CD8-positive, alpha-beta memory T cell (primary cell): ENCODE data around the gene RFFL. TPM values are rescaled to one million over a fixed set of nuclear protein-coding genes. Genes with fewer than 3 reads are reported as not detected.

Experiments used
- CTCF ChIA-PET: fragments of 350-600 bp; sonication (Branson Sonifier 250); formaldehyde crosslinking; loops from one replicate; lab custom pipeline; 2021; ENCODE audit warnings: antibody characterized with exemption; lab: Charles Lee
- POLR2A ChIA-PET: fragments of 350-600 bp; sonication (Branson Sonifier 250); formaldehyde crosslinking; loops from one replicate; lab custom pipeline; 2021; ENCODE audit warnings: antibody characterized with exemption; lab: Charles Lee
- DNase-seq, 5 donors: peaks; one replicate each; pipeline versions ENCODE4 v3.0.0 to v3.0.0-alpha.2; 2020 to 2022; ENCODE audit warnings: mixed read lengths in 1 of 5
- H3K27ac ChIP-seq: one replicate; pipeline ENCODE4 v1.7.0; 2013; ENCODE audit warnings: low read depth, mild to moderate bottlenecking, low read length, moderate library complexity
- H3K27me3 ChIP-seq: 2 replicates; pipeline ENCODE4 v1.7.0; 2013; ENCODE audit warnings: low read length, mild to moderate bottlenecking; ENCODE audit not compliant: insufficient read depth, poor library complexity, severe bottlenecking
- H3K36me3 ChIP-seq: 2 replicates; pipeline ENCODE4 v1.7.0; 2013; ENCODE audit warnings: mild to moderate bottlenecking, low read length, moderate library complexity; ENCODE audit not compliant: insufficient read depth
- H3K4me1 ChIP-seq: 2 replicates; pipeline ENCODE4 v1.7.0; 2013; ENCODE audit warnings: mild to moderate bottlenecking, low read length, moderate library complexity; ENCODE audit not compliant: insufficient read depth
- H3K4me3 ChIP-seq: 2 replicates; pipeline ENCODE4 v1.7.0; 2013; ENCODE audit warnings: mild to moderate bottlenecking, low read length
- H3K9me3 ChIP-seq: 2 replicates; pipeline ENCODE4 v1.7.0; 2013; ENCODE audit warnings: mild to moderate bottlenecking, low read length
- H3K27ac Mint-ChIP-seq, 8 donors: one replicate each; pipeline ENCODE4 v1.8.0; 2020 to 2021; ENCODE audit warnings: mixed read lengths in 8 of 8, mild to moderate bottlenecking in 6 of 8, inconsistent platforms in 3 of 8, moderate library complexity in 3 of 8
- H3K27me3 Mint-ChIP-seq, 2 donors: one replicate each; pipeline ENCODE4 v1.8.0; 2020 to 2021; ENCODE audit warnings: mixed read lengths in 2 of 2, mild to moderate bottlenecking in 1 of 2, moderate library complexity in 1 of 2
- H3K36me3 Mint-ChIP-seq, 3 donors: one replicate each; pipeline ENCODE4 v1.8.0; 2020 to 2021; ENCODE audit warnings: mixed read lengths in 3 of 3, inconsistent platforms in 1 of 3, mild to moderate bottlenecking in 1 of 3
- H3K4me1 Mint-ChIP-seq, 3 donors: one replicate each; pipeline ENCODE4 v1.8.0; 2020 to 2021; ENCODE audit warnings: mixed read lengths in 3 of 3, inconsistent platforms in 1 of 3, mild to moderate bottlenecking in 1 of 3
- H3K4me3 Mint-ChIP-seq, 7 donors: one replicate each; pipeline ENCODE4 v1.8.0; 2020 to 2021; ENCODE audit warnings: mixed read lengths in 7 of 7, mild to moderate bottlenecking in 6 of 7, moderate library complexity in 4 of 7, inconsistent platforms in 2 of 7
- H3K9me3 Mint-ChIP-seq, 5 donors: one replicate each; pipeline ENCODE4 v1.8.0; 2020 to 2022; ENCODE audit warnings: mixed read lengths in 5 of 5, mild to moderate bottlenecking in 3 of 5, moderate library complexity in 2 of 5, inconsistent platforms in 1 of 5
- polyA plus RNA-seq: library from polyadenylated mRNA; unstranded; fragments of 300-500 nt; fragmentation: Illumina TruSeq; gene quantifications from one replicate; pipeline ENCODE4 v1.2.3, GENCODE V29; 2021
- total RNA-seq, 2 experiments: library from RNA; stranded (reverse); gene quantifications; one replicate each; pipeline ENCODE4 v1.2.3, GENCODE V29; 2021

The RFFL gene
- total and polyA plus RNA-seq, 3 experiments from 2014 or later = 30.2 to 43.6 (median 33.1) TPM

DNA sequence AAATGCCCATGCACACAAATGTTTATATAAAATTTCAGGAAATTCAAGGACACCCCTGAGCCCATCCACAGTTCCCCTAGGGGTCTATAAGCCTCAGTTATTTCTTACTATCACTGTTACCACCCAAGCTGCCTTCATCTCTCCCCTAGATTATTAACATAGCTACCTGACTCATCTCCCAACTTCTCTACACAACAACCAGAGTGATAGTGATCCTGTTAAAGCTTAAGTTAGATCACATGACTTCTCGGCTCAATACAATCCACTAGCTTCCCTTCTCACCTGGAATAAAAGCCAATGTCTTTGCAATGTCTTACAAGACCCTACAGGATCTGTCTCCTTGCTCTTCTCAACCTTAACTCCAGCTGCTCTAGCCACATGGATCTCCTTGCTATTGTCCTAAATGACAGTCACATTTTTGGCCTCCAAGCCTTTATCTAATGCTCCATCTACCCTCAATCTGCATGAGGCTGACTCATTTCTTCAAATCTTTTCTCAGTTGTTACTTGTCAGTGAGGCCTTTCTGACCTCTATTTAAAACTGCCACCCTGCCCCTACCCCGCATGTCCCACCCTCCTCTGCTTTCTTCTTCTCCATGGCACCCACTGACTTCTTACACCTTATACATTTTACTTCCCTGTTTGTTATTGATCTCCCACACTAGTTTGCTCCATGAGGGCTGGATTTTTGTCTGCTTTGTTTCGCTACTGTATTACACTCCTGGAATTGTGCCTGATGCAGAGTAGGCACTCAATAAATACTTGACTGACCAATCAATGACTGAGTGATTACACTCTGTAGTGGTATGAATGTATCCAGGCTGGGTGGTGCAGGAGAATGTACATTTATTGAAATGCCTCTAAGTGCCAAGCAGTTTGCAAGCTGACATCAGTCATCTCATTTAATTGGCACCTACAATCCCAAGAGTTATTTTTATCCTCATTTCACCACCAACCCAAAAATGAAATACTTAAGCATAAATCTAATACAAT lies 88.4 kb downstream of the RFFL start:
- ChIA-PET CTCF (interaction anchor here (0.9 to 1.8 kb wide), 4 partner anchors 22 to 115 kb away, joined by 3 to 5 read pairs (median 3); partner anchors contain the start of gene RFFL), POLR2A (no interaction called here)
- DNase-seq = no peak
- no peak overlapping the region for H3K27ac ChIP-seq
- Mint-ChIP-seq H3K36me3 (peaks cover 0 to 5% (median 4%) of the 10 kb centered on the region in 3 donors), H3K4me1 (peaks cover 11 to 12% (median 11%) of the 10 kb centered on the region in 3 donors), H3K27me3 (no peaks in the 10 kb centered on the region), H3K27ac (no peak overlapping the region), H3K9me3 (no peaks in the 10 kb centered on the region), H3K4me3 (no peak overlapping the region)
- H3K4me3 ChIP-seq = no peak overlapping the region
- H3K4me1 ChIP-seq = peaks cover 7% of the 10 kb centered on the region
- no peaks in the 10 kb centered on the region for H3K36me3 ChIP-seq
- no peaks in the 10 kb centered on the region for H3K27me3 ChIP-seq
- no peaks in the 10 kb centered on the region for H3K9me3 ChIP-seq

DNA sequence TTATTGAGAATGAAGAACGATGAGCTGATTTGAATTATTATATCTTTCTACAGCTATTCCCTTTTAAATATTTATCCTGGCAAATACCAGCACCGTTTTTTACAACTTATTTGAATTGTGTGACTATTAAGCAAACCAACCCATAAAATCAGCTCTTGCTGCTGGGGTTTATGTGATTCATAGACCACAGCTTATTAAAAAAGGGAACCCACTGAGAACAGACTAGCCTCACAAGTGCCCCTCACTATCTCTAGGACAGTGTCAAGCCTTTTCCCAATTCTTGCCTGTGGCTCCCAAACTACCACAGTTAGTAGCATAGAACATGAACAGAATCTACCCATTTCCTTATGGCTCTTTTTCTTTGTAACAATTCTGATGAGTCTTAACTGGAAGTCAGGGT lies 89.3 kb downstream of the RFFL start:
- peaks cover 0 to 8% (median 5%) of the 10 kb centered on the region in 3 donors for H3K36me3 Mint-ChIP-seq
- Histone ChIP-seq H3K4me1 (no peaks in the 10 kb centered on the region), H3K27me3 (no peaks in the 10 kb centered on the region), H3K27ac (no peak overlapping the region), H3K4me3 (no peak overlapping the region), H3K9me3 (no peaks in the 10 kb centered on the region), H3K36me3 (no peaks in the 10 kb centered on the region)
- ChIA-PET CTCF (interaction anchor here (0.9 to 1.8 kb wide), 4 partner anchors 23 to 116 kb away, joined by 3 to 5 read pairs (median 3); partner anchors contain the start of gene RFFL), POLR2A (interaction anchor here (0.5 kb wide), 1 partner anchor 556 kb away, joined by 10 read pairs; no protein-coding TSS in a partner anchor)
- no peak overlapping the region for H3K27ac Mint-ChIP-seq
- H3K4me3 Mint-ChIP-seq = no peak overlapping the region
- H3K9me3 Mint-ChIP-seq = no peaks in the 10 kb centered on the region
- no peak for DNase-seq
- H3K27me3 Mint-ChIP-seq = no peaks in the 10 kb centered on the region
- peaks cover 2 to 3% (median 2%) of the 10 kb centered on the region in 3 donors for H3K4me1 Mint-ChIP-seq

DNA sequence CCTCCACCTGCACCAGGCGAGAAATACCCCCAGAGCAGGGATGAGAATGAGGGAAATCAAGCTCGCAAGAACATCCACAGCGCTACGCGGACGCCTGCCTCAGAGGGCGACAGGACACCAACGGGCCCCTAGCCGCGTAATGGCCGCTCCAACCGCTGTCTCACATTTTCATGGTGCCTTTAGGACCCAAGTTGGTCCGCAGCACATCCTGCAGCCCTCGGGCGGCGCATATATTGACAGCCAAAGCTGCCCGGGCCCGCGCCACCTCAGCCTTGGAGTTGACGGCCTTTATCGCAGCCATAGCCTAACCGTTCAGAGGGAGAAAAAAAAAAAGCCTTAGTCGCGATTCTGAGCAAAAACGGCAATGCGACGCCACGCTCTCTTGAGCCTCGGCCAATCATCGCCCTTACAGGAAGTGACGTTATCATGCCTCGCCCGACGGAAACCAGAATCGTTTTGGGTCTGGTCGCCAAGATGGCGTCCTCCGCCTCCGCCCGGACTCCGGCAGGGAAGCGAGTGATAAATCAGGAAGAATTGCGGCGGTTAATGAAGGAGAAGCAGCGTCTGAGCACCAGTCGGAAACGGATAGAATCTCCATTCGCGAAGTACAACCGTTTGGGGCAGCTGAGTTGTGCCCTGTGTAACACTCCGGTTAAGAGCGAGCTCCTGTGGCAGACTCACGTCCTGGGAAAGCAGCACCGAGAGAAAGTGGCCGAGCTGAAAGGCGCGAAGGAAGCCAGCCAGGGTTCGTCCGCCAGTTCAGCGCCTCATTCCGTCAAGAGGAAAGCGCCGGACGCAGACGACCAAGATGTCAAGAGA lies 102.2 kb downstream of the RFFL start, which contains the start of the genes CCT6B and ZNF830:
CCT6B (minus strand) TSS at position 368 of the 819 bp plus-strand sequence; CDS start at position 301, 67 bp downstream.
ZNF830 (plus strand) TSS at position 448 of the 819 bp plus-strand sequence; CDS start at position 475, 27 bp downstream.
- peak within 1 kb of the TSS; percentile 96 to 100 (median 100) for H3K4me3 Mint-ChIP-seq
- DNase-seq = peak; percentile 82 to 94 (median 90)
- ChIA-PET CTCF (interaction anchor here (1.0 to 1.2 kb wide), 2 partner anchors 18 to 102 kb away, joined by 3 to 5 read pairs; partner anchors contain the start of gene RFFL), POLR2A (interaction anchor here (0.5 to 1.3 kb wide), 6 partner anchors 10 to 1584 kb away, joined by 3 to 12 read pairs (median 4); partner anchors contain the start of gene LIG3)
- H3K4me3 ChIP-seq = peak within 1 kb of the TSS; percentile 92
- H3K36me3 Mint-ChIP-seq = peaks cover 9 to 40% (median 14%) of the 10 kb centered on the region in 3 donors
- H3K27me3 Mint-ChIP-seq = peaks cover 6 to 8% of the 10 kb centered on the region in 2 donors
- H3K27ac ChIP-seq = peak within 1 kb of the TSS; percentile 91
- H3K9me3 ChIP-seq = no peaks in the 10 kb centered on the region
- H3K4me1 Mint-ChIP-seq = peaks cover 27 to 41% (median 41%) of the 10 kb centered on the region in 3 donors
- peaks cover 23% of the 10 kb centered on the region for H3K4me1 ChIP-seq
- H3K27ac Mint-ChIP-seq = peak within 1 kb of the TSS; percentile 94 to 100 (median 100)
- H3K9me3 Mint-ChIP-seq = no peaks in the 10 kb centered on the region
- no peaks in the 10 kb centered on the region for H3K27me3 ChIP-seq
- peaks cover 7% of the 10 kb centered on the region for H3K36me3 ChIP-seq

DNA sequence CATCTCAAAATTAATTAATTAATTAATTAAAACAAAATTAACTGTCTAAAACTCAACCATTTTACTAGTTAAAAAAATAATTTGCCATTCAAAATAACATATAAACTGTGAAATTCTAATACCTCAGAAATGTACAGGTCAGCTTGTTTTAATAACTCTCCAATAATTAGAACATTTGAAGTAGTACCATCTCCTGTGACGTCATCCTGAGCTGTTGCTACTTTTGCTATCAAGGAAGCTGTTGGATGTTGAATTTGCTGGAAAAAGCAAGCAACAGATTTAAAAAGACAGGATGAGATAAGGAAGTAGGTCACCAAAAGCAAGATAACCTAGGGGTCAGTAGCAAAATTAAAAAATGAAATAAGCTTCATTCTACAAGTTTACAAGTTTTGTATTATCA lies 105.1 kb downstream of the RFFL start:
- Mint-ChIP-seq H3K4me3 (peak overlapping the region in 1 of 7 donors; percentile 19), H3K4me1 (peaks cover 23 to 32% (median 30%) of the 10 kb centered on the region in 3 donors), H3K27me3 (peaks cover 8 to 10% of the 10 kb centered on the region in 2 donors), H3K9me3 (no peaks in the 10 kb centered on the region), H3K36me3 (peaks cover 4 to 15% (median 9%) of the 10 kb centered on the region in 3 donors), H3K27ac (no peak overlapping the region)
- DNase-seq = no peak
- H3K9me3 ChIP-seq = no peaks in the 10 kb centered on the region
- peaks cover 23% of the 10 kb centered on the region for H3K4me1 ChIP-seq
- POLR2A ChIA-PET = no interaction called here
- no peaks in the 10 kb centered on the region for H3K36me3 ChIP-seq
- CTCF ChIA-PET = no interaction called here
- H3K4me3 ChIP-seq = no peak overlapping the region
- no peaks in the 10 kb centered on the region for H3K27me3 ChIP-seq
- no peak overlapping the region for H3K27ac ChIP-seq

Other genes with a start within 250 kb of the RFFL start
- 1 to 10 TPM in 1 of 2 experiments, under 1 TPM in 1; 0.90 to 1.8 TPM for gene CCT6B, start 102.2 kb downstream of the RFFL start, total RNA-seq
- 0.74 TPM for gene CCT6B, start 102.2 kb downstream of the RFFL start, polyA plus RNA-seq
- 10 to 100 TPM; 22.7 to 26.7 TPM for gene ZNF830, start 102.2 kb downstream of the RFFL start, total RNA-seq
- 25.2 TPM for gene ZNF830, start 102.2 kb downstream of the RFFL start, polyA plus RNA-seq
- gene LIG3, start 83.2 kb downstream of the RFFL start, total RNA-seq = 10 to 100 TPM; 48.7 to 50.9 TPM
- gene LIG3, start 83.2 kb downstream of the RFFL start, polyA plus RNA-seq = 14.7 TPM
- gene RAD51D, start 56.2 kb upstream of the RFFL start, total RNA-seq = 10 to 100 TPM; 27.5 to 29.8 TPM
- gene RAD51D, start 56.2 kb upstream of the RFFL start, polyA plus RNA-seq = 11.9 TPM
- gene FNDC8, start 57.9 kb upstream of the RFFL start, total RNA-seq = under 1 TPM; 0.15 to 0.16 TPM
- not detected for gene FNDC8, start 57.9 kb upstream of the RFFL start, polyA plus RNA-seq
- gene NLE1, start 78.6 kb upstream of the RFFL start, total RNA-seq = 10 to 100 TPM; 54.0 to 58.3 TPM
- 4.6 TPM for gene NLE1, start 78.6 kb upstream of the RFFL start, polyA plus RNA-seq
- gene UNC45B, start 84.1 kb upstream of the RFFL start, total RNA-seq = not detected
- 0.43 TPM for gene UNC45B, start 84.1 kb upstream of the RFFL start, polyA plus RNA-seq
- gene SLC35G3, start 130.7 kb upstream of the RFFL start, total RNA-seq = not detected
- not detected for gene SLC35G3, start 130.7 kb upstream of the RFFL start, polyA plus RNA-seq
- gene SLFN5, start 179.4 kb upstream of the RFFL start, total RNA-seq = 10 to 100 TPM; 28.6 to 30.2 TPM
- gene SLFN5, start 179.4 kb upstream of the RFFL start, polyA plus RNA-seq = 158 TPM